HepG2 (cell line): ENCODE results near the gene ANO9. TPM values are rescaled to one million over a fixed set of nuclear protein-coding genes. Genes with fewer than 3 reads are reported as not detected.

Experiments
- ATAC-seq: fragments of 200-7000 bp; cut with Tn5 transposase; 3 replicates; pipeline ENCODE4 v1.9.1; 2020; ENCODE audit warnings: mild to moderate bottlenecking, moderate library complexity
- BruUV-seq: library from RNA; stranded (reverse); fragments of 400-500 nt; replicated peaks from 2 replicates; lab custom pipeline; 2021; lab: Mats Ljungman, UMichigan
- CTCF ChIA-PET: fragments of 300-600 bp; formaldehyde crosslinking; extraction: SDS; loops from one replicate; lab custom pipeline; 2021; ENCODE audit warnings: low total read pairs, inconsistent platforms, low intra/inter-chr PET ratio; lab: Yijun Ruan, JAX
- POLR2A ChIA-PET: fragments of 350-600 bp; sonication (Branson Sonifier 250); formaldehyde crosslinking; loops from one replicate; lab custom pipeline; 2020; ENCODE audit warnings: antibody characterized with exemption, inconsistent platforms; lab: Yijun Ruan, JAX
- DNase-seq: peaks from one replicate; pipeline ENCODE4 v3.0.0-alpha.2; 2015; ENCODE audit warnings: low spot score
- FAIRE-seq: peaks from 3 replicates; lab custom pipeline; 2011; peaks lifted over from hg19 to GRCh38; lab: Jason Lieb, UNC
- H2AFZ ChIP-seq: one replicate; pipeline ENCODE4 v1.6.1; 2011; ENCODE audit warnings: low read length, inconsistent platforms
- H3K27ac ChIP-seq: fragments of 300-600 bp; 3 replicates; pipeline ENCODE4 v1.8.0; 2011; ENCODE audit warnings: mixed run types, mild to moderate bottlenecking, mixed read lengths, low read length, inconsistent platforms; ENCODE audit not compliant: insufficient read depth; ENCODE audit errors: extremely low read length
- H3K27me3 ChIP-seq, 2 experiments: fragments of 200-600 bp in 1 of 2; 2 replicates in 1 of 2; 3 replicates in 1 of 2; pipeline versions ENCODE4 v1.6.0 to v1.8.0; 2011; ENCODE audit warnings: low read length in 2 of 2, mild to moderate bottlenecking in 2 of 2, moderate library complexity in 2 of 2, inconsistent platforms in 1 of 2; ENCODE audit not compliant: insufficient read depth in 2 of 2, control insufficient read depth in 1 of 2
- H3K36me3 ChIP-seq, 2 experiments: fragments of 200-600 bp in 1 of 2; replicated peaks in 1 of 2; 2 replicates in 1 of 2; 3 replicates in 1 of 2; pipeline versions ENCODE4 v1.5.1 to v1.8.0; 2011; ENCODE audit warnings: low read length in 2 of 2, inconsistent platforms in 1 of 2; ENCODE audit not compliant: insufficient read depth in 2 of 2, control insufficient read depth in 1 of 2
- H3K4me1 ChIP-seq: 2 replicates; pipeline ENCODE4 v1.5.1; 2012; ENCODE audit warnings: low read length, inconsistent platforms; ENCODE audit not compliant: insufficient read depth
- H3K4me2 ChIP-seq: 2 replicates; pipeline ENCODE4 v1.6.0; 2011; ENCODE audit warnings: low read depth, low read length, inconsistent platforms
- H3K4me3 ChIP-seq, 3 experiments: fragments of 200-600 bp in 1 of 3; sonication (generic), shearing (Covaris generic) in 1 of 3; replicated peaks in 1 of 3; 2 replicates each; pipeline ENCODE4 v1.5.1; 2011 to 2016; ENCODE audit warnings: low read length in 3 of 3, inconsistent platforms in 2 of 3, low read depth in 2 of 3, mild to moderate bottlenecking in 2 of 3, control low read depth in 1 of 3, mixed read lengths in 1 of 3; ENCODE audit not compliant: insufficient read depth in 1 of 3
- H3K79me2 ChIP-seq: one replicate; pipeline ENCODE4 v1.6.1; 2011; ENCODE audit warnings: low read length, inconsistent platforms; ENCODE audit not compliant: insufficient read depth
- H3K9ac ChIP-seq: 2 replicates; pipeline ENCODE4 v1.6.0; 2011; ENCODE audit warnings: mild to moderate bottlenecking, low read depth, low read length, inconsistent platforms; ENCODE audit not compliant: insufficient read depth
- H3K9me3 ChIP-seq: 2 replicates; pipeline ENCODE4 v1.5.1; 2012; ENCODE audit warnings: mild to moderate bottlenecking, low read length
- H4K20me1 ChIP-seq: 2 replicates; pipeline ENCODE4 v1.6.0; 2011; ENCODE audit warnings: inconsistent platforms, mild to moderate bottlenecking, low read length, moderate library complexity; ENCODE audit not compliant: insufficient read depth
- GABPB1 ChIP-seq: IDR thresholded peaks from 2 replicates; pipeline ENCODE4 v1.6.1; 2016; ENCODE audit warnings: mild to moderate bottlenecking, missing genetic modification reagents, moderate library complexity, missing compliant biosample characterization
- GTF2F1 ChIP-seq: fragments of 150-350 bp; IDR thresholded peaks from 2 replicates; pipeline ENCODE4 v1.6.1; 2014; ENCODE audit warnings: low read length
- IKZF4 ChIP-seq: sonication (generic); formaldehyde crosslinking; IDR thresholded peaks from 2 replicates; pipeline ENCODE4 v1.5.1; 2020; ENCODE audit warnings: borderline replicate concordance, mild to moderate bottlenecking, low read depth, missing genetic modification reagents; ENCODE audit errors: not compliant biosample characterization
- JARID2 ChIP-seq: sonication (generic); formaldehyde crosslinking; IDR thresholded peaks from 2 replicates; pipeline ENCODE4 v1.8.1; 2023; ENCODE audit warnings: missing genetic modification reagents, inconsistent platforms; ENCODE audit not compliant: insufficient replicate concordance
- MLLT10 ChIP-seq: sonication (generic); formaldehyde crosslinking; IDR thresholded peaks from 2 replicates; pipeline ENCODE4 v1.4.0; 2020; ENCODE audit warnings: missing genetic modification reagents
- NCOA2 ChIP-seq: sonication (generic); formaldehyde crosslinking; IDR thresholded peaks from 2 replicates; pipeline ENCODE4 v1.8.0; 2022; ENCODE audit warnings: inconsistent platforms
- ONECUT2 ChIP-seq: sonication (generic); formaldehyde crosslinking; IDR thresholded peaks from 2 replicates; pipeline ENCODE4 v1.4.0; 2020; ENCODE audit warnings: missing genetic modification reagents
- PAXIP1 ChIP-seq: sonication (generic); formaldehyde crosslinking; conservative IDR thresholded peaks from 2 replicates; pipeline ENCODE4 v1.4.0; 2020; ENCODE audit warnings: mild to moderate bottlenecking, missing genetic modification reagents, moderate library complexity
- PREB ChIP-seq: sonication (generic); formaldehyde crosslinking; IDR thresholded peaks from 2 replicates; pipeline ENCODE4 v1.4.0; 2020; ENCODE audit warnings: missing genetic modification reagents
- RAD51 ChIP-seq: fragments of 450-650 bp; IDR thresholded peaks from 2 replicates; pipeline ENCODE4 v1.6.1; 2016; ENCODE audit warnings: borderline replicate concordance
- REPIN1 ChIP-seq: sonication (generic); formaldehyde crosslinking; IDR thresholded peaks from 2 replicates; pipeline ENCODE4 v1.8.0; 2022; ENCODE audit warnings: missing genetic modification reagents, low read depth, mild to moderate bottlenecking, borderline replicate concordance
- ZIK1 ChIP-seq: sonication (generic); formaldehyde crosslinking; IDR thresholded peaks from 2 replicates; pipeline ENCODE4 v1.5.0; 2020; ENCODE audit warnings: mild to moderate bottlenecking, low read depth, missing genetic modification reagents, borderline replicate concordance
- ZMYM3 ChIP-seq: sonication (generic); formaldehyde crosslinking; IDR thresholded peaks from 2 replicates; pipeline ENCODE4 v1.5.1; 2020; ENCODE audit warnings: mild to moderate bottlenecking, missing genetic modification reagents
- ZNF281 ChIP-seq: sonication (generic); formaldehyde crosslinking; IDR thresholded peaks from 2 replicates; pipeline ENCODE4 v1.4.0; 2020; ENCODE audit warnings: missing genetic modification reagents, borderline replicate concordance
- ZNF616 ChIP-seq: sonication (generic); formaldehyde crosslinking; IDR thresholded peaks from 2 replicates; pipeline ENCODE4 v1.5.0; 2020; ENCODE audit warnings: low read depth, mild to moderate bottlenecking, missing genetic modification reagents
- ZNF780A ChIP-seq: sonication (generic); formaldehyde crosslinking; IDR thresholded peaks from 2 replicates; pipeline ENCODE4 v1.8.0; 2022; ENCODE audit warnings: mild to moderate bottlenecking, missing genetic modification reagents, moderate library complexity
- WGBS: methylation state at CpG from one replicate; pipeline ENCODE4 v1.1.6; 2017; ENCODE audit warnings: low lambda C conversion rate; 5-methylcytosine and 5-hydroxymethylcytosine counted together
- in situ Hi-C: cut with HindIII; loops from 2 replicates; pipeline ENCODE4 v1.10.0; 2017; ENCODE audit warnings: low pct_unique_long_range_greater_than_20kb; ENCODE audit not compliant: extremely low pct_ligation_motif_present
- intact Hi-C: fragments of 100-400 bp; cut with micrococcal nuclease; formaldehyde crosslinking; loops from one replicate; pipeline ENCODE4 v1.10.0; 2022; ENCODE audit not compliant: unreplicated experiment
- polyA plus RNA-seq, 8 experiments: library from polyadenylated mRNA; depleted of rRNA in 3 of 8; stranded (reverse) in 7 of 8; unstranded in 1 of 8; fragments of >200 nt; fragmentation: Illumina TruSeq in 4 of 8; extraction: Trizol in 4 of 8; gene quantifications; 2 replicates each; pipeline versions ENCODE4 v1.2.1 to v1.2.3, GENCODE V29; 2011 to 2016; ENCODE audit warnings: low read depth in 4 of 8, missing spikeins in 1 of 8, mixed read lengths in 1 of 8; ENCODE audit not compliant: insufficient read depth in 1 of 8
- total RNA-seq, 5 experiments: library from RNA; depleted of rRNA; stranded (reverse); fragments of >200 nt; fragmentation: Illumina TruSeq; extraction: Trizol; gene quantifications; 2 replicates each; pipeline ENCODE4 v1.2.3, GENCODE V29; 2016; ENCODE audit warnings: low read depth in 1 of 5

Gene ANO9
- total and polyA plus RNA-seq, 2 of the 13 experiments (the other 11 are each of a cell fraction or from before 2014, with no cell fraction given): 8.9 to 14.3 TPM

- Histone ChIP-seq H3K9ac (no peak overlapping the region), H3K79me2 (peaks cover 15% of the 10 kb centered on the region), H3K36me3 (peaks cover 1 to 8% of the 10 kb centered on the region in 2 experiments; a peak in 2 of 5 replicates), H3K4me3 (no peak overlapping the region), H3K27ac (no peak overlapping the region), H3K4me2 (no peak overlapping the region), H3K9me3 (no peaks in the 10 kb centered on the region), H4K20me1 (no peaks in the 10 kb centered on the region), H3K4me1 (peaks cover 19% of the 10 kb centered on the region), H2AFZ (no peak overlapping the region), H3K27me3 (no peaks in the 10 kb centered on the region)
- FAIRE-seq (no peak), ATAC-seq (no peak), DNase-seq (no peak)
- ChIA-PET POLR2A (no interaction called here), CTCF (no interaction called here)
- BruUV-seq: no TSS peak
- intact Hi-C loops (no loop called here), in situ Hi-C loops (no loop called here)
- 98% methylated on average over 22 of the region's 28 CpGs for WGBS
- TF ChIP-seq ZMYM3 (CRISPR knock-in tag) (no peak), RAD51 (no peak), ONECUT2 (no peak), JARID2 (no peak), PAXIP1 (no peak), GABPB1 (CRISPR knock-in tag) (no peak), ZIK1 (CRISPR knock-in tag) (no peak), PREB (no peak), MLLT10 (CRISPR knock-in tag) (no peak), GTF2F1 (no peak), ZNF780A (CRISPR knock-in tag) (no peak), ZNF281 (no peak), REPIN1 (CRISPR knock-in tag) (no peak), IKZF4 (no peak), ZNF616 (CRISPR knock-in tag) (no peak), NCOA2 (no peak)
Observed at GRCh38 chr11:472816-473215, 31.0 kb upstream of the ANO9 start.
